Caco-2 (cell line): Measurements from ENCODE around the gene MACROD2. TPM values are rescaled to one million over a fixed set of nuclear protein-coding genes. Genes with fewer than 3 reads are reported as not detected.

Experiments
- BruUV-seq: library from RNA; stranded (reverse); fragments of 400-500 nt; replicated peaks from 2 replicates; lab custom pipeline; 2021; lab: Mats Ljungman, UMichigan
- CTCF ChIA-PET: fragments of 300-600 bp; sonication (Branson Sonifier 250); formaldehyde crosslinking; loops from one replicate; lab custom pipeline; 2022; ENCODE audit warnings: antibody characterized with exemption; lab: Charles Lee
- POLR2A ChIA-PET: fragments of 300-600 bp; sonication (Branson Sonifier 250); formaldehyde crosslinking; loops from one replicate; lab custom pipeline; 2022; ENCODE audit warnings: antibody characterized with exemption; lab: Charles Lee
- DNase-seq, 2 experiments: peaks; one replicate each; pipeline versions ENCODE4 v3.0.0 to v3.0.0-alpha.2; 2020 to 2022
- H3K27me3 ChIP-seq: replicated peaks from 2 replicates; pipeline ENCODE4 v1.6.0; 2011; ENCODE audit warnings: low read length; ENCODE audit not compliant: control insufficient read depth, insufficient read depth
- H3K36me3 ChIP-seq: 2 replicates; pipeline ENCODE4 v1.5.1; 2011; ENCODE audit warnings: low read length; ENCODE audit not compliant: control insufficient read depth, insufficient read depth
- H3K4me1 ChIP-seq: fragments of 250-450 bp; sonication (Bioruptor Pico); 2 replicates; pipeline ENCODE4 v1.5.1; 2020; ENCODE audit warnings: mild to moderate bottlenecking
- H3K4me3 ChIP-seq: 2 replicates; pipeline ENCODE4 v1.5.1; 2011; ENCODE audit warnings: low read depth, mild to moderate bottlenecking, control low read depth, low read length
- H3K9me3 ChIP-seq: fragments of 250-450 bp; sonication (Bioruptor Pico); 2 replicates; pipeline ENCODE4 v1.5.1; 2020; ENCODE audit warnings: mild to moderate bottlenecking, moderate library complexity
- H3K27ac Mint-ChIP-seq: one replicate; pipeline ENCODE4 v1.8.0; 2022; ENCODE audit warnings: mixed read lengths; ENCODE audit not compliant: unreplicated experiment
- H3K27me3 Mint-ChIP-seq: one replicate; pipeline ENCODE4 v1.8.0; 2022; ENCODE audit warnings: mixed read lengths; ENCODE audit not compliant: insufficient read depth, unreplicated experiment
- H3K36me3 Mint-ChIP-seq: one replicate; pipeline ENCODE4 v1.8.0; 2022; ENCODE audit warnings: mild to moderate bottlenecking, mixed read lengths; ENCODE audit not compliant: insufficient read depth, unreplicated experiment
- H3K4me1 Mint-ChIP-seq: one replicate; pipeline ENCODE4 v1.8.0; 2022; ENCODE audit warnings: low read depth, mixed read lengths; ENCODE audit not compliant: unreplicated experiment
- H3K4me3 Mint-ChIP-seq: one replicate; pipeline ENCODE4 v1.8.0; 2022; ENCODE audit warnings: mild to moderate bottlenecking, moderate library complexity, mixed read lengths; ENCODE audit not compliant: unreplicated experiment
- H3K9me3 Mint-ChIP-seq: one replicate; pipeline ENCODE4 v1.8.0; 2022; ENCODE audit warnings: mixed read lengths; ENCODE audit not compliant: unreplicated experiment
- intact Hi-C: fragments of 100-400 bp; cut with micrococcal nuclease; formaldehyde crosslinking; loops from one replicate; pipeline ENCODE4 v1.10.0; 2022; ENCODE audit not compliant: unreplicated experiment
- total RNA-seq: library from RNA; stranded (reverse); gene quantifications from 2 replicates; pipeline ENCODE4 v1.2.3, GENCODE V29; 2022
- TF ChIP-seq, protein P1 (sequence below), 2 experiments: fragments of 200-600 bp in 1 of 2; IDR thresholded peaks; 1 replicate in 1 of 2; 2 replicates in 1 of 2; pipeline versions ENCODE4 v1.5.1 to v1.8.0; 2011 to 2022; ENCODE audit warnings: antibody characterized with exemption in 1 of 2, control low read depth in 1 of 2, inconsistent platforms in 1 of 2, low read depth in 1 of 2, low read length in 1 of 2, mild to moderate bottlenecking in 1 of 2, moderate library complexity in 1 of 2; ENCODE audit not compliant: insufficient read depth in 1 of 2, severe bottlenecking in 1 of 2, unreplicated experiment in 1 of 2

MACROD2 gene
- total RNA-seq, 1 experiment from 2014 or later, result 6.4 TPM

DNA sequence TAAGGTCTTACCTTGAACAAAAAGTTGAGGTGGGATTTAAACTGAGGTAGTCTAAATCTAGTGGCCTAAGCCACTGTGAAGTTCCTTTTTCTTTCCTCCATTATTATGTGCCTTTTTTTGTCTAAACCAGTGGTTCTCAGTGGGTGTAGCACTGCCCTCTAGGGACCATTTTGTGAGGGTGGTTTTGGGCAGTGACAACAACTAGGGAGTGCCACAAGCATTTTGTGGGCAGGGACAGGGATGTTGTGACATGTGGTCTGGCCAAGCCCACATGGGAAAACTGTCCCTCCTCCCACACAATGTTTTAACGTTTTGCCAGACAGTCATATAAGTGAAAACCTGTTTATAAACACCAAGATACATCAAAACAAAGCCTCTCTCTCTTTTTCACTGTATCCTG is 1241.5 kb downstream of the MACROD2 start:
- CTCF ChIA-PET, result interaction anchor here (1.5 kb wide), 1 partner anchor 899 kb away, joined by 4 read pairs; the partner anchor contains the start of gene FLRT3
- TF ChIP-seq, protein P1, sequence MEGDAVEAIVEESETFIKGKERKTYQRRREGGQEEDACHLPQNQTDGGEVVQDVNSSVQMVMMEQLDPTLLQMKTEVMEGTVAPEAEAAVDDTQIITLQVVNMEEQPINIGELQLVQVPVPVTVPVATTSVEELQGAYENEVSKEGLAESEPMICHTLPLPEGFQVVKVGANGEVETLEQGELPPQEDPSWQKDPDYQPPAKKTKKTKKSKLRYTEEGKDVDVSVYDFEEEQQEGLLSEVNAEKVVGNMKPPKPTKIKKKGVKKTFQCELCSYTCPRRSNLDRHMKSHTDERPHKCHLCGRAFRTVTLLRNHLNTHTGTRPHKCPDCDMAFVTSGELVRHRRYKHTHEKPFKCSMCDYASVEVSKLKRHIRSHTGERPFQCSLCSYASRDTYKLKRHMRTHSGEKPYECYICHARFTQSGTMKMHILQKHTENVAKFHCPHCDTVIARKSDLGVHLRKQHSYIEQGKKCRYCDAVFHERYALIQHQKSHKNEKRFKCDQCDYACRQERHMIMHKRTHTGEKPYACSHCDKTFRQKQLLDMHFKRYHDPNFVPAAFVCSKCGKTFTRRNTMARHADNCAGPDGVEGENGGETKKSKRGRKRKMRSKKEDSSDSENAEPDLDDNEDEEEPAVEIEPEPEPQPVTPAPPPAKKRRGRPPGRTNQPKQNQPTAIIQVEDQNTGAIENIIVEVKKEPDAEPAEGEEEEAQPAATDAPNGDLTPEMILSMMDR (IDR thresholded peaks at IDR 0.05; ENCODE audit: insufficient read depth in 1 of 2, low read depth in 1 of 2, low read length in 1 of 2, severe bottlenecking in 1 of 2, unreplicated experiment in 1 of 2), result peak; percentile 42 to 51
- no peaks in the 10 kb centered on the region for H3K36me3 Mint-ChIP-seq
- no peak overlapping the region for H3K27ac Mint-ChIP-seq
- Histone ChIP-seq H3K27me3 (no peaks in the 10 kb centered on the region), H3K36me3 (no peaks in the 10 kb centered on the region), H3K9me3 (no peaks in the 10 kb centered on the region), H3K4me1 (no peaks in the 10 kb centered on the region), H3K4me3 (no peak overlapping the region)
- H3K4me1 Mint-ChIP-seq, result peaks cover 7% of the 10 kb centered on the region
- no peaks in the 10 kb centered on the region for H3K9me3 Mint-ChIP-seq
- DNase-seq, result peak; percentile 57 to 64
- H3K27me3 Mint-ChIP-seq, result no peaks in the 10 kb centered on the region
- intact Hi-C loops, result loop anchor here (1.0 to 10.0 kb wide), 3 partner anchors 172 to 900 kb away; partner anchors contain the start of gene FLRT3
- POLR2A ChIA-PET, result no interaction called here
- H3K4me3 Mint-ChIP-seq, result no peak overlapping the region
- BruUV-seq, result no TSS peak

DNA sequence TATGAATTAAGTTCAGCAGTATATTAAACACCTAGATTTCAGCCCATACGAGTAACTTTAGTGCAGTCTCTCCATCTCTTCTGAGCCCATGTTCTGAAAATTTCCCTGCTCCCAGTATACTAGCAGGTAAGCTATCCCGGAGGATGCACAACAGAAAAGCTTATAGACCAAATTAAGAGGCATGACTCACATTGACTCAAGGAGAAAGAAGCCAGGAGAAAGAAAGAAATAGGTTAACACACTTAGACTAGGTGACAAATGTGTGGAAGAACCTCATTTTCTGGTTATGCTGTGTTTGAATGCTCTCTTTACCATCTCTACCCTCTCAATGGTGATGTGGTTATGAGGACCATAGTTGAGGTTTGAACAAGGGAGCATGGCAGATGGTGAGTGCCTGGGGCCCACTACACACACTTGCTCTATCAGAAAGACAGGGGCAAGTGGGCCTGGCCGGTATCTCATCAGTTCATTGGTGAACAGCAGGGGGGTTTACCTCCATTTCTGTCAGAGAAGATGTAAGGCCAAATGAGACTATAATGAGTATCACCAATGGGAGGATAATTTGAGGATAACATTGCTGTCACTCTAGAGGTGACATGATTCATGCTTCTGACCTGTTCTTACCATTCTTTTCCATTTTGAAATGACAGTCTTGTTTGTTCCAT is 1244.4 kb downstream of the MACROD2 start:
- Mint-ChIP-seq H3K27me3 (no peaks in the 10 kb centered on the region), H3K4me1 (no peaks in the 10 kb centered on the region), H3K27ac (no peak overlapping the region), H3K9me3 (no peaks in the 10 kb centered on the region), H3K36me3 (no peaks in the 10 kb centered on the region), H3K4me3 (no peak overlapping the region)
- ChIA-PET POLR2A (no interaction called here), CTCF (interaction anchor here (0.6 kb wide), 2 partner anchors 877 to 1097 kb away, joined by 3 read pairs; no protein-coding TSS in a partner anchor)
- Histone ChIP-seq H3K27me3 (no peaks in the 10 kb centered on the region), H3K4me3 (no peak overlapping the region), H3K4me1 (no peaks in the 10 kb centered on the region), H3K9me3 (no peaks in the 10 kb centered on the region), H3K36me3 (no peaks in the 10 kb centered on the region)
- no peak for DNase-seq
- TF ChIP-seq, protein P1 (IDR thresholded peaks at IDR 0.05; ENCODE audit: insufficient read depth in 1 of 2, low read depth in 1 of 2, low read length in 1 of 2, severe bottlenecking in 1 of 2, unreplicated experiment in 1 of 2), result no peak
- intact Hi-C loops, result loop anchor here (10.0 kb wide), 2 partner anchors 175 to 255 kb away; no protein-coding TSS in a partner anchor
- no TSS peak for BruUV-seq

DNA sequence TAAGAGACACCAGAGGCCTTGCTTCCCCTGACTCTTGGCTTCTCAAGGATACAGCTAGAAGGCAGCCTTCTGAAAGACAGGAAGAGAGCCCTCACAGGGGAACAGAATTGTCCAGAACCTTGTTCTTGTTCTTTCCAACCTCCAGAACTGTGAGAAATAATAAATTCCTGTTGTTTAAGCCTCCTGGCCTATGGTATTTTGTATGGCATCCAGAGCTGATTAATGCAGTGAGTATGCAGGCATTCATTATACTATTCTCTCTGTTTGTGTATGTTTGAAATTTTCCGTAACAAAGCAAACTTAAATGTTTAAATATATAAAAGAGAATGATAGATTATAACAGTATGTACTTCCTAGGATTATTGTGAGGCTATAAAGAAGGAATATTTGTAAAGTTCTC is 1245.5 kb downstream of the MACROD2 start:
- no peak for DNase-seq
- intact Hi-C loops, result no loop called here
- H3K4me3 Mint-ChIP-seq, result no peak overlapping the region

More for the DNA sequence above, 1245.5 kb downstream of the MACROD2 start:
- H3K27me3 ChIP-seq, result no peaks in the 10 kb centered on the region
- Mint-ChIP-seq H3K36me3 (no peaks in the 10 kb centered on the region), H3K27ac (no peak overlapping the region), H3K4me1 (no peaks in the 10 kb centered on the region), H3K9me3 (no peaks in the 10 kb centered on the region), H3K27me3 (no peaks in the 10 kb centered on the region)
- BruUV-seq, result no TSS peak
- H3K36me3 ChIP-seq, result no peaks in the 10 kb centered on the region
- CTCF ChIA-PET, result no interaction called here
- TF ChIP-seq, protein P1 (IDR thresholded peaks at IDR 0.05; ENCODE audit: insufficient read depth in 1 of 2, low read depth in 1 of 2, low read length in 1 of 2, severe bottlenecking in 1 of 2, unreplicated experiment in 1 of 2), result no peak
- no peak overlapping the region for H3K4me3 ChIP-seq
- H3K9me3 ChIP-seq, result no peaks in the 10 kb centered on the region
- H3K4me1 ChIP-seq, result no peaks in the 10 kb centered on the region
- POLR2A ChIA-PET, result no interaction called here
